ENCODE results near the gene ENPP3. TPM values are rescaled to one million over a fixed set of nuclear protein-coding genes. Genes with fewer than 3 reads are reported as not detected.
A peak's percentile ranks its signal among the peaks of the same experiment; 100 is the strongest.

Gene ENPP3
- polyA plus RNA-seq, 3 donors = not detected

GRCh38 chr6:131594074-131594473 is 43.0 kb upstream of the ENPP3 start:
- Histone ChIP-seq H3K36me3 (replicated peaks in 1 of 2; ENCODE audit: control insufficient read depth in 1 of 2, insufficient read depth in 2 of 2, low read length in 2 of 2) (peaks cover 95 to 97% of the 10 kb centered on the region in 2 donors), H3K27ac (ENCODE audit: low read depth in 1 of 2, low read length in 2 of 2) (no peak overlapping the region), H4K20me1 (ENCODE audit: insufficient read depth, low read length) (no peaks in the 10 kb centered on the region), H2AFZ (ENCODE audit: insufficient read depth, low read depth, low read length, poor library complexity, severe bottlenecking) (no peak overlapping the region), H3K79me2 (ENCODE audit: insufficient read depth, low read length) (no peaks in the 10 kb centered on the region), H3K4me1 (ENCODE audit: control insufficient read depth in 1 of 2, insufficient read depth in 2 of 2, low read length in 2 of 2) (no peaks in the 10 kb centered on the region), H3K9me3 (replicated peaks in 1 of 2; ENCODE audit: control insufficient read depth in 1 of 2, insufficient read depth in 1 of 2, low read length in 2 of 2) (no peaks in the 10 kb centered on the region), H3K9ac (ENCODE audit: insufficient read depth, low read length, poor library complexity, severe bottlenecking) (no peak overlapping the region), H3K4me3 (replicated peaks in 1 of 3; ENCODE audit: low read depth in 2 of 3, low read length in 3 of 3) (no peak overlapping the region), H3K4me2 (replicated peaks; ENCODE audit: extremely low read depth, low read length, poor library complexity, severe bottlenecking) (no peak overlapping the region), H3K27me3 (ENCODE audit: control insufficient read depth in 2 of 2, insufficient read depth in 2 of 2, low read length in 2 of 2) (no peaks in the 10 kb centered on the region)
- Mint-ChIP-seq H3K36me3 (peaks cover 80 to 91% of the 10 kb centered on the region in 2 donors), H3K4me3 (no peak overlapping the region), H3K27ac (no peak overlapping the region), H3K27me3 (ENCODE audit: low read depth in 3 of 3) (peaks cover 0 to 3% (median 2%) of the 10 kb centered on the region in 3 donors), H3K9me3 (no peaks in the 10 kb centered on the region), H3K4me1 (no peaks in the 10 kb centered on the region)
- 98% methylated on average over 9 of the region's 11 CpGs for WGBS (ENCODE audit: insufficient coverage)
- TF ChIP-seq CTCF (IDR thresholded peaks at IDR 0.05) = no peak
- intact Hi-C loops (cut with micrococcal nuclease) = no loop called here
- DNase-seq = no peak

- H3K79me2 ChIP-seq (ENCODE audit: insufficient read depth, low read length) = no peaks in the 10 kb centered on the region
- peaks cover 98 to 99% of the 10 kb centered on the region in 2 donors for H3K36me3 ChIP-seq (replicated peaks in 1 of 2; ENCODE audit: control insufficient read depth in 1 of 2, insufficient read depth in 2 of 2, low read length in 2 of 2)
- Mint-ChIP-seq H3K9me3 (no peaks in the 10 kb centered on the region), H3K27ac (no peak overlapping the region), H3K4me1 (no peaks in the 10 kb centered on the region), H3K4me3 (no peak overlapping the region), H3K36me3 (peaks cover 74 to 94% of the 10 kb centered on the region in 2 donors), H3K27me3 (ENCODE audit: low read depth in 3 of 3) (peaks cover 0 to 3% (median 2%) of the 10 kb centered on the region in 3 donors)
- no peaks in the 10 kb centered on the region for H4K20me1 ChIP-seq (ENCODE audit: insufficient read depth, low read length)
- H3K27ac ChIP-seq (ENCODE audit: low read depth in 1 of 2, low read length in 2 of 2) = no peak overlapping the region
- no peaks in the 10 kb centered on the region for H3K9me3 ChIP-seq (replicated peaks in 1 of 2; ENCODE audit: control insufficient read depth in 1 of 2, insufficient read depth in 1 of 2, low read length in 2 of 2)
- H3K4me1 ChIP-seq (ENCODE audit: control insufficient read depth in 1 of 2, insufficient read depth in 2 of 2, low read length in 2 of 2) = no peaks in the 10 kb centered on the region
- DNase-seq = no peak
- no peak overlapping the region for H3K4me2 ChIP-seq (replicated peaks; ENCODE audit: extremely low read depth, low read length, poor library complexity, severe bottlenecking)
- H3K27me3 ChIP-seq (ENCODE audit: control insufficient read depth in 2 of 2, insufficient read depth in 2 of 2, low read length in 2 of 2) = no peaks in the 10 kb centered on the region
- WGBS (ENCODE audit: insufficient coverage) = no CpG with 5 or more reads among the region's 3 CpGs
- intact Hi-C loops (cut with micrococcal nuclease) = no loop called here
- H2AFZ ChIP-seq (ENCODE audit: insufficient read depth, low read depth, low read length, poor library complexity, severe bottlenecking) = no peak overlapping the region
- H3K9ac ChIP-seq (ENCODE audit: insufficient read depth, low read length, poor library complexity, severe bottlenecking) = no peak overlapping the region
- no peak overlapping the region for H3K4me3 ChIP-seq (replicated peaks in 1 of 3; ENCODE audit: low read depth in 2 of 3, low read length in 3 of 3)
- peak; percentile 34 for TF ChIP-seq CTCF (IDR thresholded peaks at IDR 0.05)
Observed at GRCh38 chr6:131597446-131597845, 39.7 kb upstream of the ENPP3 start.

All from CD14-positive monocyte (primary cell).